Hepatocyte (in vitro differentiated cells): ENCODE data around the gene SARDH. TPM values are rescaled to one million over a fixed set of nuclear protein-coding genes. Genes with fewer than 3 reads are reported as not detected.

Source experiments
- DNase-seq: peaks from one replicate; pipeline ENCODE4 v3.0.0-alpha.2; 2016; ENCODE audit warnings: low spot score
- H2AFZ ChIP-seq: fragments of 200-600 bp; sonication (generic); 2 replicates; pipeline ENCODE4 v1.6.0; 2016; ENCODE audit warnings: antibody characterized with exemption, mild to moderate bottlenecking
- H3K27ac ChIP-seq: fragments of 200-600 bp; sonication (generic); 2 replicates; pipeline ENCODE4 v1.5.1; 2016; ENCODE audit warnings: mild to moderate bottlenecking
- H3K27me3 ChIP-seq: fragments of 200-600 bp; sonication (generic); 2 replicates; pipeline ENCODE4 v1.6.1; 2016
- H3K36me3 ChIP-seq: fragments of 200-600 bp; sonication (generic); replicated peaks from 2 replicates; pipeline ENCODE4 v1.5.1; 2016; ENCODE audit warnings: low read depth; ENCODE audit not compliant: insufficient read depth
- H3K4me1 ChIP-seq: fragments of 200-600 bp; sonication (generic); 2 replicates; pipeline ENCODE4 v1.5.1; 2016; ENCODE audit warnings: mild to moderate bottlenecking, moderate library complexity; ENCODE audit not compliant: insufficient read depth
- H3K4me2 ChIP-seq: fragments of 200-600 bp; sonication (generic); 2 replicates; pipeline ENCODE4 v1.6.0; 2016
- H3K4me3 ChIP-seq: fragments of 200-600 bp; sonication (generic); 2 replicates; pipeline ENCODE4 v1.5.1; 2016; ENCODE audit warnings: mild to moderate bottlenecking
- H3K79me2 ChIP-seq: fragments of 200-600 bp; sonication (generic); 2 replicates; pipeline ENCODE4 v1.6.0; 2017; ENCODE audit warnings: mild to moderate bottlenecking
- H3K9me2 ChIP-seq: fragments of 200-600 bp; sonication (generic); replicated peaks from 2 replicates; pipeline ENCODE4 v1.6.0; 2017; ENCODE audit warnings: mild to moderate bottlenecking; ENCODE audit not compliant: insufficient read depth
- H3K9me3 ChIP-seq: fragments of 200-600 bp; sonication (generic); 2 replicates; pipeline ENCODE4 v1.5.1; 2016; ENCODE audit warnings: low read depth, mild to moderate bottlenecking
- H4K20me1 ChIP-seq: fragments of 200-600 bp; sonication (generic); 2 replicates; pipeline ENCODE4 v1.6.0; 2016; ENCODE audit warnings: mild to moderate bottlenecking; ENCODE audit not compliant: insufficient read depth, poor library complexity, severe bottlenecking
- EZH2 ChIP-seq: fragments of 200-600 bp; sonication (generic); IDR thresholded peaks from 2 replicates; pipeline ENCODE4 v1.6.1; 2016; ENCODE audit warnings: antibody characterized with exemption, mild to moderate bottlenecking, borderline replicate concordance
- EZH2phosphoT487 ChIP-seq: fragments of 200-600 bp; sonication (generic); IDR thresholded peaks from one replicate; pipeline ENCODE4 v1.6.1; 2018; ENCODE audit warnings: antibody characterized with exemption, mild to moderate bottlenecking, low read depth, moderate library complexity; ENCODE audit not compliant: unreplicated experiment, severe bottlenecking
- WGBS: methylation state at CpG from one replicate; pipeline ENCODE4 v1.1.6; 2016; ENCODE audit warnings: low lambda C conversion rate; ENCODE audit errors: missing lambda C conversion rate; 5-methylcytosine and 5-hydroxymethylcytosine counted together
- polyA plus RNA-seq: library from polyadenylated mRNA; unstranded; fragments of >200 nt; fragmentation: Nextera tagmentation; extraction: Ambion mirVana; gene quantifications from 2 replicates; pipeline ENCODE4 v1.2.1, GENCODE V29; 2016
- total RNA-seq: library from RNA; depleted of rRNA; stranded (reverse); fragments of >200 nt; gene quantifications from 2 replicates; pipeline ENCODE4 v1.2.3, GENCODE V29; 2014
- TF ChIP-seq, protein P1 (sequence below): fragments of 200-600 bp; sonication (generic); IDR thresholded peaks from 2 replicates; pipeline ENCODE4 v1.5.1; 2016; ENCODE audit warnings: antibody characterized with exemption, mild to moderate bottlenecking; ENCODE audit not compliant: poor library complexity

The SARDH gene
- total and polyA plus RNA-seq, 2 experiments from 2014 or later: 7.5 to 9.8 TPM

DNA sequence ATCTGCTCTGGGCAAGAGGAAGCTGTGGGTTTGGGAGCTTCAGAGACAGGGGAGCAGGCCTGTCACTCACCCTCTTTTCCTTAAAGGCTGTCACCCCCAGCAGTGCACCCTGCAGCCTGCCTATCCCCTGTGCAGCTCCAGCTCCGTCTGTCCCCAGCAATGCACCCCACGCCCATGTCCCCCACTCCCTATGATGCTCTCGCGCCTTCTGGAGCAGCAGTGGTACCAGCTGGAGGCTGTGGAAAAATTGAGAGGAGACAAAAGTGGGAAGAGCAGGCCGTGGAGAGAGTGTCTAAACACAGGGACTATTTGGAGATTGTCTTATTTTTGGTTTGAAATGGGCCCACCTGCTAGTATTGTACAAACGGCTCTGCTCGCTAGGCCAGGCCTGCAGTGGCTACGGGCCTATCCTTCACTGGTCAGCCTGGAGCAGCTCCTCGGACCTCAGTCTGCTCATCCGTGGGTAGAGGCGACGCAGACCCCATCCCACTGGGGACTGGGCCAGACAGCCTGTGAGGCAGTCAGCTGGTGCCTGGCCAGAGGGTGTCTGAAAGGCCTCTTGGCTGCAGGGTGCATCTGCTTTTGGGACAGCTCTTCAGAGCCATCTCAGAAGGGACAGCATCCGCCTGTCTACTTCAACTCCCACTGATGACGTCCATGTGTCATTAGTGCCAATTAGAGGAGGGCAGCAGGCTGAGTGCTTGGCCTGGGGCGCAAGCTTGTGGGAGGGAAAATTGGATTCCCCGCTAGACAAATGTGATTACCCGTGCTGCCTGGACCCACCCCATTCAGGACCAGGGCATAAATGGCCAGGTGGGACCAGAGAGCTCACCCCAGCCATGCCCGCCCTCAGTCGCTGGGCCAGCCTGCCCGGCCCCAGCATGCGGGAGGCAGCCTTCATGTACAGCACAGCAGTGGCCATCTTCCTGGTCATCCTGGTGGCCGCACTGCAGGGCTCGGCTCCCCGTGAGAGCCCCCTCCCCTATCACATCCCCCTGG is 102.3 kb downstream of the SARDH start, which contains the start of gene DBH:
DBH (plus strand) TSS at position 831 of the 999 bp plus-strand sequence; CDS start at position 840, 9 bp downstream.
- no peaks in the 10 kb centered on the region for H3K9me3 ChIP-seq
- TF ChIP-seq, protein P1, sequence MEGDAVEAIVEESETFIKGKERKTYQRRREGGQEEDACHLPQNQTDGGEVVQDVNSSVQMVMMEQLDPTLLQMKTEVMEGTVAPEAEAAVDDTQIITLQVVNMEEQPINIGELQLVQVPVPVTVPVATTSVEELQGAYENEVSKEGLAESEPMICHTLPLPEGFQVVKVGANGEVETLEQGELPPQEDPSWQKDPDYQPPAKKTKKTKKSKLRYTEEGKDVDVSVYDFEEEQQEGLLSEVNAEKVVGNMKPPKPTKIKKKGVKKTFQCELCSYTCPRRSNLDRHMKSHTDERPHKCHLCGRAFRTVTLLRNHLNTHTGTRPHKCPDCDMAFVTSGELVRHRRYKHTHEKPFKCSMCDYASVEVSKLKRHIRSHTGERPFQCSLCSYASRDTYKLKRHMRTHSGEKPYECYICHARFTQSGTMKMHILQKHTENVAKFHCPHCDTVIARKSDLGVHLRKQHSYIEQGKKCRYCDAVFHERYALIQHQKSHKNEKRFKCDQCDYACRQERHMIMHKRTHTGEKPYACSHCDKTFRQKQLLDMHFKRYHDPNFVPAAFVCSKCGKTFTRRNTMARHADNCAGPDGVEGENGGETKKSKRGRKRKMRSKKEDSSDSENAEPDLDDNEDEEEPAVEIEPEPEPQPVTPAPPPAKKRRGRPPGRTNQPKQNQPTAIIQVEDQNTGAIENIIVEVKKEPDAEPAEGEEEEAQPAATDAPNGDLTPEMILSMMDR: no peak
- TF ChIP-seq EZH2: no peak
- TF ChIP-seq EZH2phosphoT487: no peak
- H3K4me3 ChIP-seq: no peak within 1 kb of the TSS
- DNase-seq: no peak
- no peaks in the 10 kb centered on the region for H3K9me2 ChIP-seq
- no peaks in the 10 kb centered on the region for H3K4me1 ChIP-seq
- H3K36me3 ChIP-seq: no peaks in the 10 kb centered on the region
- no peaks in the 10 kb centered on the region for H3K79me2 ChIP-seq
- H3K4me2 ChIP-seq: no peak within 1 kb of the TSS
- no peak within 1 kb of the TSS for H2AFZ ChIP-seq
- 90% methylated on average over 22 of the region's 24 CpGs for WGBS
- H4K20me1 ChIP-seq: no peaks in the 10 kb centered on the region
- H3K27ac ChIP-seq: no peak within 1 kb of the TSS
- H3K27me3 ChIP-seq: no peaks in the 10 kb centered on the region

DNA sequence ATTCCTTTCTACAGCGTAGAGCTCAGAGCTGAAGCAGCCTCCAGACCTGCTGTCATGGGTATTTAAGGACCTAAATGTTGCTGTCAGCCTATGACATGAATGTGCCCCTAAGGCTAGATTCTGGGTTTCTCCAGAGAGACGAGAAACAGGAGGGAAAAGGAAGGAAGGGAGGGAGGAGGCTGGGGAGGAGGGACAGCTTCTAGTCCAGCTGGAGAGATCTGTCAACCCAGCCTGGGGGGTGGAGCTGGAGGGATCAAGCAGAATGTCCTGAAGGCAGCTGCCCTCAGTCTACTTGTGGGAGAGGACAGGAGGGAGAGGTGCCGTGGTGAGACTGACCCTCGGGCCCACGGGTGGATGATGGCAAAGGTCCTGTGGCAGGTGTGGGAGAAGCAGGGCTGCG is 103.1 kb downstream of the SARDH start:
- Histone ChIP-seq H3K36me3 (no peaks in the 10 kb centered on the region), H3K9me2 (no peaks in the 10 kb centered on the region), H3K79me2 (no peaks in the 10 kb centered on the region), H4K20me1 (no peaks in the 10 kb centered on the region), H3K4me1 (no peaks in the 10 kb centered on the region), H3K27ac (no peak overlapping the region), H3K4me2 (no peak overlapping the region), H3K4me3 (no peak overlapping the region), H3K9me3 (no peaks in the 10 kb centered on the region), H3K27me3 (no peaks in the 10 kb centered on the region), H2AFZ (no peak overlapping the region)
- TF ChIP-seq EZH2 (no peak), EZH2phosphoT487 (no peak)
- TF ChIP-seq, protein P1: no peak
- 65% methylated on average over 5 of the region's 6 CpGs for WGBS
- no peak for DNase-seq

DNA sequence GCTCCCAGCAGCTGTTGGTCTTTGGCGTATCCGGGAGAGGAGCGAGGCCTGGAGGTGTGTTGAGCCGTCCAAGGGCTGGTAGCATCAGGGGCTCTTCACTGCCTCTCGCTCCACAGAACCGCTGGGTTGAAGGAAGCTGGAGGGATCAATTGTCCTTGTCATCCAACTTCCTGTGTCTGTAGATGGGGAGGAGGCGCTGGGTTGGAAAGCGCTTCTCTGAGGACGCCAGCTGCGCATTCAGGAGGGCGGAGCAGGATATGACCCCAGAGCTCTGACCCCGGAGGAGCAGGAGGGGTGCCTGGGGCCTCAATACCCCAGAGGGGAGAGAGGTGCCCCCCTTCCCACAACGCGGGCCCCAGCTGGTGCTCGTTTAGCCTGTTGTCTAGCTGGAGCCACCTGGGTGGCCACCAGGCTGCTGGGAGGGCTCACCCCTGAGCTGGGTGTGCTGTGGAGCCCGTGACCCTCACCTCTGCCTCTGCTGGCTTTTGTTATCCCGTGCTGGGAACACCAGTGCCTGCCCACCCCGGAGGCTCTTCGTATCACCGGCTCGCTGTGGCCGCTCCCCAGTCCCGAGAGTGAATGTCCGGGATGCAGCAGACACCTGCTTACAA is 104.0 kb downstream of the SARDH start:
- no peaks in the 10 kb centered on the region for H3K9me2 ChIP-seq
- no peak overlapping the region for H3K27ac ChIP-seq
- no peak overlapping the region for H2AFZ ChIP-seq
- no peaks in the 10 kb centered on the region for H3K36me3 ChIP-seq
- H3K4me3 ChIP-seq: no peak overlapping the region
- H3K9me3 ChIP-seq: no peaks in the 10 kb centered on the region
- no peaks in the 10 kb centered on the region for H3K4me1 ChIP-seq
- WGBS: 59% methylated on average over 23 of the region's 24 CpGs
- no peak for DNase-seq
- TF ChIP-seq, protein P1: no peak
- TF ChIP-seq EZH2phosphoT487 (no peak), EZH2 (no peak)
- H4K20me1 ChIP-seq: no peaks in the 10 kb centered on the region
- no peaks in the 10 kb centered on the region for H3K27me3 ChIP-seq
- H3K4me2 ChIP-seq: no peak overlapping the region
- no peaks in the 10 kb centered on the region for H3K79me2 ChIP-seq
